ENCODE measurements around the gene TTLL13. TPM values are rescaled to one million over a fixed set of nuclear protein-coding genes. Genes with fewer than 3 reads are reported as not detected.

TTLL13 gene
- total RNA-seq, 1 donor from 2014 or later: not detected

GRCh38 chr15:90239371-90239770, 10.0 kb upstream of the TTLL13 start:
- Histone ChIP-seq H3K27me3 (ENCODE audit: control insufficient read depth, insufficient read depth, low read length) (no peaks in the 10 kb centered on the region), H3K36me3 (ENCODE audit: control insufficient read depth, insufficient read depth, low read length) (no peaks in the 10 kb centered on the region), H3K4me3 (ENCODE audit: low read depth, low read length) (no peak overlapping the region)
- no peak for TF ChIP-seq CTCF (IDR thresholded peaks at IDR 0.05; ENCODE audit: insufficient read depth, low read length, poor library complexity, severe bottlenecking)
- DNase-seq (ENCODE audit: low read depth): no peak

- Histone ChIP-seq H3K27me3 (ENCODE audit: control insufficient read depth, insufficient read depth, low read length) (no peaks in the 10 kb centered on the region), H3K4me3 (ENCODE audit: low read depth, low read length) (no peak overlapping the region), H3K36me3 (ENCODE audit: control insufficient read depth, insufficient read depth, low read length) (no peaks in the 10 kb centered on the region)
- no peak for TF ChIP-seq CTCF (IDR thresholded peaks at IDR 0.05; ENCODE audit: insufficient read depth, low read length, poor library complexity, severe bottlenecking)
- DNase-seq (ENCODE audit: low read depth): no peak
These were observed 8.5 kb upstream of the TTLL13 start for GRCh38 chr15:90240856-90241255.

- H3K36me3 ChIP-seq (ENCODE audit: control insufficient read depth, insufficient read depth, low read length): no peaks in the 10 kb centered on the region
- H3K4me3 ChIP-seq (ENCODE audit: low read depth, low read length): no peak overlapping the region
- H3K27me3 ChIP-seq (ENCODE audit: control insufficient read depth, insufficient read depth, low read length): no peaks in the 10 kb centered on the region
- no peak for DNase-seq (ENCODE audit: low read depth)
- TF ChIP-seq CTCF (IDR thresholded peaks at IDR 0.05; ENCODE audit: insufficient read depth, low read length, poor library complexity, severe bottlenecking): no peak
These were observed 7.8 kb upstream of the TTLL13 start for GRCh38 chr15:90241343-90242192.

- H3K36me3 ChIP-seq (ENCODE audit: control insufficient read depth, insufficient read depth, low read length): no peaks in the 10 kb centered on the region
- no peak overlapping the region for H3K4me3 ChIP-seq (ENCODE audit: low read depth, low read length)
- no peak for TF ChIP-seq CTCF (IDR thresholded peaks at IDR 0.05; ENCODE audit: insufficient read depth, low read length, poor library complexity, severe bottlenecking)
- H3K27me3 ChIP-seq (ENCODE audit: control insufficient read depth, insufficient read depth, low read length): no peaks in the 10 kb centered on the region
- DNase-seq (ENCODE audit: low read depth): no peak
These were observed 5.3 kb upstream of the TTLL13 start for GRCh38 chr15:90243943-90244639.

GRCh38 chr15:90248789-90249202, 560 bp upstream of the TTLL13 start:
- H3K36me3 ChIP-seq (ENCODE audit: control insufficient read depth, insufficient read depth, low read length): no peaks in the 10 kb centered on the region
- no peak for DNase-seq (ENCODE audit: low read depth)
- no peaks in the 10 kb centered on the region for H3K27me3 ChIP-seq (ENCODE audit: control insufficient read depth, insufficient read depth, low read length)
- no peak overlapping the region for H3K4me3 ChIP-seq (ENCODE audit: low read depth, low read length)
- TF ChIP-seq CTCF (IDR thresholded peaks at IDR 0.05; ENCODE audit: insufficient read depth, low read length, poor library complexity, severe bottlenecking): no peak
